Skeletal muscle satellite cell (primary cell): Measurements from ENCODE around the gene ITM2B.
"Not testable (repeated sequence)": the region's sequence is repeated elsewhere in the genome, so short reads cannot be mapped to it uniquely, and the experiment has no call there.

Experiments
- H3K27me3 ChIP-seq: 2 replicates; pipeline ENCODE4 v1.7.0; 2013; ENCODE audit warnings: low read length; ENCODE audit not compliant: control insufficient read depth, insufficient read depth
- H3K36me3 ChIP-seq: 2 replicates; pipeline ENCODE4 v1.7.0; 2013; ENCODE audit warnings: mild to moderate bottlenecking, control low read depth, low read length; ENCODE audit not compliant: insufficient read depth
- H3K4me1 ChIP-seq: 2 replicates; pipeline ENCODE4 v1.7.0; 2013; ENCODE audit warnings: low read length; ENCODE audit not compliant: control insufficient read depth, insufficient read depth
- H3K4me2 ChIP-seq: 2 replicates; pipeline ENCODE4 v1.7.0; 2013; ENCODE audit warnings: mild to moderate bottlenecking, low read length
- H3K4me3 ChIP-seq: 2 replicates; pipeline ENCODE4 v1.7.0; 2013; ENCODE audit warnings: low read length
- H3K9ac ChIP-seq: 2 replicates; pipeline ENCODE4 v1.7.0; 2013; ENCODE audit warnings: mild to moderate bottlenecking, low read depth, low read length, moderate library complexity
- H3K9me3 ChIP-seq: replicated peaks from 2 replicates; pipeline ENCODE4 v1.7.0; 2013; ENCODE audit warnings: mild to moderate bottlenecking, control low read depth, low read length

The ITM2B gene

GRCh38 chr13:48231933-48232332, 1.1 kb upstream of the ITM2B start:
- Histone ChIP-seq H3K9me3 (no peaks in the 10 kb centered on the region), H3K4me3 (peak overlapping the region; percentile 99), H3K9ac (no peak overlapping the region), H3K36me3 (no peaks in the 10 kb centered on the region), H3K4me1 (peaks cover 25% of the 10 kb centered on the region), H3K4me2 (peak overlapping the region; percentile 97), H3K27me3 (peaks cover 8% of the 10 kb centered on the region)

GRCh38 chr13:48232420-48233045, 473 bp upstream of the ITM2B start:
- peak overlapping the region; percentile 97 for H3K4me2 ChIP-seq
- H3K27me3 ChIP-seq, result peaks cover 8% of the 10 kb centered on the region
- H3K4me1 ChIP-seq, result peaks cover 31% of the 10 kb centered on the region
- peak overlapping the region; percentile 98 for H3K9ac ChIP-seq
- H3K36me3 ChIP-seq, result no peaks in the 10 kb centered on the region
- H3K9me3 ChIP-seq, result no peaks in the 10 kb centered on the region
- H3K4me3 ChIP-seq, result peak overlapping the region; percentile 99

- Histone ChIP-seq H3K4me2 (peak overlapping the region; percentile 82), H3K4me3 (peak overlapping the region; percentile 99), H3K9me3 (no peaks in the 10 kb centered on the region), H3K36me3 (no peaks in the 10 kb centered on the region), H3K27me3 (peaks cover 3% of the 10 kb centered on the region), H3K4me1 (peaks cover 37% of the 10 kb centered on the region), H3K9ac (peak overlapping the region; percentile 98)
These were observed 983 bp downstream of the ITM2B start for GRCh38 chr13:48233889-48234488.

- Histone ChIP-seq H3K27me3 (peaks cover 3% of the 10 kb centered on the region), H3K4me1 (peaks cover 40% of the 10 kb centered on the region), H3K4me3 (peak overlapping the region; percentile 99), H3K36me3 (peaks cover 4% of the 10 kb centered on the region), H3K4me2 (peak overlapping the region; percentile 82), H3K9me3 (no peaks in the 10 kb centered on the region), H3K9ac (peak overlapping the region; percentile 98)
These were observed 1.7 kb downstream of the ITM2B start for GRCh38 chr13:48234566-48235340.

GRCh38 chr13:48235341-48236135, 2.5 kb downstream of the ITM2B start:
- peaks cover 3% of the 10 kb centered on the region for H3K27me3 ChIP-seq
- peaks cover 4% of the 10 kb centered on the region for H3K36me3 ChIP-seq
- peak overlapping the region; percentile 98 for H3K9ac ChIP-seq
- H3K4me2 ChIP-seq, result peak overlapping the region; percentile 82
- peaks cover 41% of the 10 kb centered on the region for H3K4me1 ChIP-seq
- peak overlapping the region; percentile 99 for H3K4me3 ChIP-seq
- no peaks in the 10 kb centered on the region for H3K9me3 ChIP-seq

GRCh38 chr13:48236528-48237353, 3.7 kb downstream of the ITM2B start:
- Histone ChIP-seq H3K36me3 (peaks cover 4% of the 10 kb centered on the region), H3K27me3 (peaks cover 3% of the 10 kb centered on the region), H3K4me2 (peak overlapping the region; percentile 82), H3K4me1 (peaks cover 41% of the 10 kb centered on the region), H3K9me3 (no peaks in the 10 kb centered on the region), H3K4me3 (no peak overlapping the region), H3K9ac (no peak overlapping the region)

- not testable (repeated sequence) for H3K9me3 ChIP-seq, H3K4me3 ChIP-seq, H3K9ac ChIP-seq, H3K36me3 ChIP-seq, H3K4me2 ChIP-seq, H3K27me3 ChIP-seq
- H3K4me1 ChIP-seq, result peaks cover 35% of the 10 kb centered on the region
These were observed 6.4 kb downstream of the ITM2B start for GRCh38 chr13:48239369-48239768.

GRCh38 chr13:48241651-48242050, 8.6 kb downstream of the ITM2B start:
- Histone ChIP-seq H3K36me3 (peaks cover 4% of the 10 kb centered on the region), H3K9ac (no peak overlapping the region), H3K4me2 (no peak overlapping the region), H3K9me3 (no peaks in the 10 kb centered on the region), H3K27me3 (no peaks in the 10 kb centered on the region), H3K4me1 (peaks cover 19% of the 10 kb centered on the region), H3K4me3 (no peak overlapping the region)

- Histone ChIP-seq H3K4me1 (peaks cover 9% of the 10 kb centered on the region), H3K9me3 (no peaks in the 10 kb centered on the region), H3K4me3 (no peak overlapping the region), H3K36me3 (peaks cover 4% of the 10 kb centered on the region), H3K9ac (no peak overlapping the region), H3K4me2 (no peak overlapping the region), H3K27me3 (no peaks in the 10 kb centered on the region)
These were observed 9.7 kb downstream of the ITM2B start for GRCh38 chr13:48242677-48243076.

GRCh38 chr13:48244159-48244558, 11.2 kb downstream of the ITM2B start:
- no peak overlapping the region for H3K4me2 ChIP-seq
- H3K9me3 ChIP-seq, result no peaks in the 10 kb centered on the region
- no peak overlapping the region for H3K9ac ChIP-seq
- H3K4me1 ChIP-seq, result peaks cover 4% of the 10 kb centered on the region
- no peak overlapping the region for H3K4me3 ChIP-seq
- no peaks in the 10 kb centered on the region for H3K27me3 ChIP-seq
- H3K36me3 ChIP-seq, result peaks cover 3% of the 10 kb centered on the region
